Astrocyte of the spinal cord (primary cell): Measurements from ENCODE around the gene NANOG.
"Not testable (repeated sequence)": the region's sequence is repeated elsewhere in the genome, so short reads cannot be mapped to it uniquely, and the experiment has no call there.

Experiments
- DNase-seq: peaks from one replicate; pipeline ENCODE4 v3.0.0; 2011; ENCODE audit warnings: low read depth, low spot score
- H3K4me3 ChIP-seq: 2 replicates; pipeline ENCODE4 v1.5.1; 2011; ENCODE audit warnings: low read depth, mild to moderate bottlenecking, low read length, moderate library complexity
- in situ Hi-C: cut with HindIII; loops from 2 replicates; pipeline ENCODE4 v1.10.0; 2017; ENCODE audit warnings: low sequenced_read_pairs
- TF ChIP-seq, protein P1 (sequence below): IDR thresholded peaks from 2 replicates; pipeline ENCODE4 v1.5.1; 2012; ENCODE audit warnings: low read depth, mild to moderate bottlenecking, low read length, inconsistent platforms

The NANOG gene

GRCh38 chr12:7787574-7788293 lies 1.5 kb upstream of the NANOG start:
- in situ Hi-C loops, result no loop called here
- DNase-seq, result no peak
- H3K4me3 ChIP-seq, result no peak overlapping the region
- TF ChIP-seq, protein P1, sequence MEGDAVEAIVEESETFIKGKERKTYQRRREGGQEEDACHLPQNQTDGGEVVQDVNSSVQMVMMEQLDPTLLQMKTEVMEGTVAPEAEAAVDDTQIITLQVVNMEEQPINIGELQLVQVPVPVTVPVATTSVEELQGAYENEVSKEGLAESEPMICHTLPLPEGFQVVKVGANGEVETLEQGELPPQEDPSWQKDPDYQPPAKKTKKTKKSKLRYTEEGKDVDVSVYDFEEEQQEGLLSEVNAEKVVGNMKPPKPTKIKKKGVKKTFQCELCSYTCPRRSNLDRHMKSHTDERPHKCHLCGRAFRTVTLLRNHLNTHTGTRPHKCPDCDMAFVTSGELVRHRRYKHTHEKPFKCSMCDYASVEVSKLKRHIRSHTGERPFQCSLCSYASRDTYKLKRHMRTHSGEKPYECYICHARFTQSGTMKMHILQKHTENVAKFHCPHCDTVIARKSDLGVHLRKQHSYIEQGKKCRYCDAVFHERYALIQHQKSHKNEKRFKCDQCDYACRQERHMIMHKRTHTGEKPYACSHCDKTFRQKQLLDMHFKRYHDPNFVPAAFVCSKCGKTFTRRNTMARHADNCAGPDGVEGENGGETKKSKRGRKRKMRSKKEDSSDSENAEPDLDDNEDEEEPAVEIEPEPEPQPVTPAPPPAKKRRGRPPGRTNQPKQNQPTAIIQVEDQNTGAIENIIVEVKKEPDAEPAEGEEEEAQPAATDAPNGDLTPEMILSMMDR, result no peak

DNA sequence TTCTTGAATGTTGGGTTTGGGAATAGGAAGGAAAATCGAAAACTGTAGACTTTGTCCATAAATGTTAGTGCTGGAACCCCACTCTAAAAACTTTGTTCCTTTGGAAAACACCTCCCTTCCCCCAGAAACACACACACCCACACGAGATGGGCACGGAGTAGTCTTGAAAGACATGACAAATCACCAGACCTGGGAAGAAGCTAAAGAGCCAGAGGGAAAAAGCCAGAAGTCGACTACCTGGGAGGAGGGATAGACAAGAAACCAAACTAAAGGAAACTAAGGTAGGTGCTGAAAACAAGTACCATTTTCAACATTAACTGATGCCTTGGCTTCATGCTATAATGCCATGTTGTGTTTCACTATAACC lies 925 bp upstream of the NANOG start:
- DNase-seq, result no peak
- no peak overlapping the region for H3K4me3 ChIP-seq
- TF ChIP-seq, protein P1, result no peak
- in situ Hi-C loops, result no loop called here

- in situ Hi-C loops, result no loop called here
- no peak overlapping the region for H3K4me3 ChIP-seq
- TF ChIP-seq, protein P1, result no peak
- DNase-seq, result no peak
Measured at GRCh38 chr12:7793211-7793610, 4.0 kb downstream of the NANOG start.

DNA sequence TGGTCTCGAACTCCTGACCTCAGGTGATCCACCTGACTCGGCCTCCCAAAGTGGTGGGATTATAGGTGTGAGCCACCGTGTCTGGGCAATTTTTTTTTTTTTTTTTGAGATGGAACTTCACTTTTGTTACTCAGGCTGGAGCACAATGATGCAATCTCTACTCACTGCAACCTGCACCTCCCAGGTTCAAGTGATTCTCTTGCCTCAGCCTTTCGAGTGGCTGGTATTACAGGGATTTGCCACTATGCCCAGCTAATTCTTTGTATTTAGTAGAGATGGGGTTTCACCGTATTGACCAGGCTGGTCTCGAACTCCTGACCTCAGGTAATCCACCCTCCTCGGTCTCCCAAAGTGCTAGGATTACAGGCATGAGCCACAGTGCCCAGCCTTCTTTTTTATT lies 8.1 kb downstream of the NANOG start:
- H3K4me3 ChIP-seq, DNase-seq, in situ Hi-C loops: not testable (repeated sequence)

DNA sequence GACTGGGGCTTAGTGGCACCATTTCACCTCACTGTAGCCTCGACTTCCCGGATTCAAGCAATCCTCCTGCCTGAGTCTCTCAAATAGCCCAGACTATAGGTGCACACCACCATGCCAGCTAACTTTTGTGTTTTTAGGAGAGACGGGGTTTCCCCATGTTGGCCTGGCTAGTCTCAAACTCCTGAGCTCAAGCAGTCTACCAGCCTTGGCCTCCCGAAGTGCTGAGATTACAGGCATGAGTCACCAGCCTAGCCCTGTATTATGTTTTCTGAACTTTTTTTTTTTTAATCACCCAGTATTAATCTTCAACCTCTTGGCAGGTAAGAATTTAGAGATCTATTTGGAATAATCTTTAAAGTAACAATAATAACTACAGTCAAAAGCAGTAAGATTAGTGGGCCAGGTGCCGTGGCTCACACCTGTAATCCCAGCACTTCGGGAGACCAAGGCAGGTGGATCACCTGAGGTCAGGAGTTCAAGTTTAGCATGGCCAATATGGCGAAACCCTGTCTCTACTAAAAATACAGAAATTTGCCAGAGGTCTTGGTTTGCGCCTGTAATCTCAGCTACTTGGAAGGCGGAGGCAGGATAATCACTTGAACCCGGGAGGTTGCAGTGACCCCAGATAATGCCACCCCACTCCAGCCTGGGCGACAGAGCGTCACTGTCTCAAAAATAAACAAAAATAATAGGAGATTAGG lies 8.6 kb downstream of the NANOG start:
- TF ChIP-seq, protein P1, result no peak
- no peak for DNase-seq
- in situ Hi-C loops, result no loop called here
- no peak overlapping the region for H3K4me3 ChIP-seq

GRCh38 chr12:7798750-7799308 lies 9.6 kb downstream of the NANOG start:
- H3K4me3 ChIP-seq, in situ Hi-C loops, DNase-seq: not testable (repeated sequence)

GRCh38 chr12:7801460-7801859 lies 12.3 kb downstream of the NANOG start:
- TF ChIP-seq, protein P1, result no peak
- in situ Hi-C loops, result no loop called here
- no peak for DNase-seq
- no peak overlapping the region for H3K4me3 ChIP-seq

GRCh38 chr12:7806319-7806718 lies 17.1 kb downstream of the NANOG start:
- in situ Hi-C loops, DNase-seq, H3K4me3 ChIP-seq: not testable (repeated sequence)
